ENCODE data around the gene MAP2. TPM values are rescaled to one million over a fixed set of nuclear protein-coding genes. Genes with fewer than 3 reads are reported as not detected.

The MAP2 gene
- total and polyA plus RNA-seq, 10 of the 15 experiments (the other 5 are each of a cell fraction or from before 2014, with no cell fraction given) = 0.01 TPM; not detected in 9

GRCh38 chr2:209549589-209549988, 125.7 kb downstream of the MAP2 start:
- intact Hi-C loops (cut with micrococcal nuclease; ENCODE audit: unreplicated experiment) = no loop called here
- SMC1A ChIA-PET (ENCODE audit: uncharacterized antibody, unreplicated experiment) = no interaction called here
- RAD21 ChIA-PET (ENCODE audit: unreplicated experiment) = no interaction called here
- CTCF ChIA-PET = no interaction called here
- POLR2A ChIA-PET = interaction anchor here (0.6 kb wide), 1 partner anchor 336 kb away, joined by 3 read pairs; no protein-coding TSS in a partner anchor
- H3K9me3 ChIP-seq (replicated peaks; ENCODE audit: control insufficient read depth, insufficient read depth, low read length) = no peaks in the 10 kb centered on the region
- H3K79me2 ChIP-seq (ENCODE audit: control insufficient read depth, insufficient read depth, low read length) = no peaks in the 10 kb centered on the region
- in situ Hi-C loops (cut with MboI) = no loop called here
- no peaks in the 10 kb centered on the region for H3K36me3 ChIP-seq (ENCODE audit: control insufficient read depth in 2 of 2, insufficient read depth in 2 of 2, low read length in 1 of 2)
- no peak overlapping the region for H3K27ac ChIP-seq (ENCODE audit: control insufficient read depth, insufficient read depth)
- H3K4me3 ChIP-seq = no peak overlapping the region
- BruUV-seq (replicated peaks) = no TSS peak
- no peak overlapping the region for H3K9ac ChIP-seq (ENCODE audit: control insufficient read depth, insufficient read depth, low read length)
- FAIRE-seq = no peak
- TF ChIP-seq CREB1 (IDR thresholded peaks at IDR 0.05; ENCODE audit: low read depth) = no peak
- no peak for TF ChIP-seq TBL1XR1 (IDR thresholded peaks at IDR 0.05; ENCODE audit: low read depth, low read length)
- no peak for TF ChIP-seq IRF4 (IDR thresholded peaks at IDR 0.05; ENCODE audit: low read depth, low read length)
- no peak for TF ChIP-seq TCF7 (IDR thresholded peaks at IDR 0.05; ENCODE audit: borderline replicate concordance)
- TF ChIP-seq SRF (IDR thresholded peaks at IDR 0.05; ENCODE audit: low read depth in 2 of 2, low read length in 2 of 2) = no peak
- TF ChIP-seq, protein P1, sequence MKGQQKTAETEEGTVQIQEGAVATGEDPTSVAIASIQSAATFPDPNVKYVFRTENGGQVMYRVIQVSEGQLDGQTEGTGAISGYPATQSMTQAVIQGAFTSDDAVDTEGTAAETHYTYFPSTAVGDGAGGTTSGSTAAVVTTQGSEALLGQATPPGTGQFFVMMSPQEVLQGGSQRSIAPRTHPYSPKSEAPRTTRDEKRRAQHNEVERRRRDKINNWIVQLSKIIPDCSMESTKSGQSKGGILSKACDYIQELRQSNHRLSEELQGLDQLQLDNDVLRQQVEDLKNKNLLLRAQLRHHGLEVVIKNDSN (IDR thresholded peaks at IDR 0.05; ENCODE audit: borderline replicate concordance, extremely low read length, insufficient read depth, low read depth, low read length) = no peak
- TF ChIP-seq BACH1 (IDR thresholded peaks at IDR 0.05; ENCODE audit: borderline replicate concordance) = no peak
- TF ChIP-seq STAT3 (IDR thresholded peaks at IDR 0.05; ENCODE audit: low read depth, low read length) = no peak
- TF ChIP-seq, protein P2, sequence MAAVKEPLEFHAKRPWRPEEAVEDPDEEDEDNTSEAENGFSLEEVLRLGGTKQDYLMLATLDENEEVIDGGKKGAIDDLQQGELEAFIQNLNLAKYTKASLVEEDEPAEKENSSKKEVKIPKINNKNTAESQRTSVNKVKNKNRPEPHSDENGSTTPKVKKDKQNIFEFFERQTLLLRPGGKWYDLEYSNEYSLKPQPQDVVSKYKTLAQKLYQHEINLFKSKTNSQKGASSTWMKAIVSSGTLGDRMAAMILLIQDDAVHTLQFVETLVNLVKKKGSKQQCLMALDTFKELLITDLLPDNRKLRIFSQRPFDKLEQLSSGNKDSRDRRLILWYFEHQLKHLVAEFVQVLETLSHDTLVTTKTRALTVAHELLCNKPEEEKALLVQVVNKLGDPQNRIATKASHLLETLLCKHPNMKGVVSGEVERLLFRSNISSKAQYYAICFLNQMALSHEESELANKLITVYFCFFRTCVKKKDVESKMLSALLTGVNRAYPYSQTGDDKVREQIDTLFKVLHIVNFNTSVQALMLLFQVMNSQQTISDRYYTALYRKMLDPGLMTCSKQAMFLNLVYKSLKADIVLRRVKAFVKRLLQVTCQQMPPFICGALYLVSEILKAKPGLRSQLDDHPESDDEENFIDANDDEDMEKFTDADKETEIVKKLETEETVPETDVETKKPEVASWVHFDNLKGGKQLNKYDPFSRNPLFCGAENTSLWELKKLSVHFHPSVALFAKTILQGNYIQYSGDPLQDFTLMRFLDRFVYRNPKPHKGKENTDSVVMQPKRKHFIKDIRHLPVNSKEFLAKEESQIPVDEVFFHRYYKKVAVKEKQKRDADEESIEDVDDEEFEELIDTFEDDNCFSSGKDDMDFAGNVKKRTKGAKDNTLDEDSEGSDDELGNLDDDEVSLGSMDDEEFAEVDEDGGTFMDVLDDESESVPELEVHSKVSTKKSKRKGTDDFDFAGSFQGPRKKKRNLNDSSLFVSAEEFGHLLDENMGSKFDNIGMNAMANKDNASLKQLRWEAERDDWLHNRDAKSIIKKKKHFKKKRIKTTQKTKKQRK (IDR thresholded peaks at IDR 0.05; ENCODE audit: low read depth, low read length) = no peak
- TF ChIP-seq, protein P3, sequence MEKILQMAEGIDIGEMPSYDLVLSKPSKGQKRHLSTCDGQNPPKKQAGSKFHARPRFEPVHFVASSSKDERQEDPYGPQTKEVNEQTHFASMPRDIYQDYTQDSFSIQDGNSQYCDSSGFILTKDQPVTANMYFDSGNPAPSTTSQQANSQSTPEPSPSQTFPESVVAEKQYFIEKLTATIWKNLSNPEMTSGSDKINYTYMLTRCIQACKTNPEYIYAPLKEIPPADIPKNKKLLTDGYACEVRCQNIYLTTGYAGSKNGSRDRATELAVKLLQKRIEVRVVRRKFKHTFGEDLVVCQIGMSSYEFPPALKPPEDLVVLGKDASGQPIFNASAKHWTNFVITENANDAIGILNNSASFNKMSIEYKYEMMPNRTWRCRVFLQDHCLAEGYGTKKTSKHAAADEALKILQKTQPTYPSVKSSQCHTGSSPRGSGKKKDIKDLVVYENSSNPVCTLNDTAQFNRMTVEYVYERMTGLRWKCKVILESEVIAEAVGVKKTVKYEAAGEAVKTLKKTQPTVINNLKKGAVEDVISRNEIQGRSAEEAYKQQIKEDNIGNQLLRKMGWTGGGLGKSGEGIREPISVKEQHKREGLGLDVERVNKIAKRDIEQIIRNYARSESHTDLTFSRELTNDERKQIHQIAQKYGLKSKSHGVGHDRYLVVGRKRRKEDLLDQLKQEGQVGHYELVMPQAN (conservative IDR thresholded peaks at IDR 0.05) = no peak
- no peak for TF ChIP-seq DPF2 (IDR thresholded peaks at IDR 0.05)
- DNase-seq (ENCODE audit: low read depth, low spot score) = no peak
- H2AFZ ChIP-seq (ENCODE audit: control insufficient read depth, low read depth, low read length) = no peak overlapping the region
- no peaks in the 10 kb centered on the region; a peak in 1 of 4 replicates for H3K27me3 ChIP-seq (replicated peaks in 1 of 2; ENCODE audit: control insufficient read depth in 2 of 2, insufficient read depth in 2 of 2, low read length in 1 of 2)
- no peak overlapping the region for H3K4me2 ChIP-seq (ENCODE audit: control insufficient read depth, insufficient read depth)
- no peaks in the 10 kb centered on the region for H4K20me1 ChIP-seq (ENCODE audit: control insufficient read depth, insufficient read depth)
- 33% methylated on average over 3 of the region's 3 CpGs for WGBS (ENCODE audit: insufficient coverage, insufficient replicate concordance, low lambda C conversion rate, missing lambda C conversion rate)
- ATAC-seq = no peak
- no peaks in the 10 kb centered on the region for H3K4me1 ChIP-seq (ENCODE audit: control insufficient read depth, insufficient read depth, low read length)

Data from GM12878 (cell line).